Epithelial cell of esophagus (primary cell): ENCODE data around the gene LSAMP.

Source experiments
- DNase-seq: peaks from one replicate; pipeline ENCODE4 v3.0.0; 2010; ENCODE audit warnings: low read depth
- H3K4me3 ChIP-seq: 2 replicates; pipeline ENCODE4 v1.5.1; 2011; ENCODE audit warnings: mild to moderate bottlenecking, low read length, control low read depth
- TF ChIP-seq, protein P1 (sequence below): IDR thresholded peaks from 2 replicates; pipeline ENCODE4 v1.5.1; 2011; ENCODE audit warnings: low read depth, mild to moderate bottlenecking, low read length, control low read depth, inconsistent platforms; ENCODE audit not compliant: insufficient read depth; ENCODE audit errors: missing control alignments

The LSAMP gene

DNA sequence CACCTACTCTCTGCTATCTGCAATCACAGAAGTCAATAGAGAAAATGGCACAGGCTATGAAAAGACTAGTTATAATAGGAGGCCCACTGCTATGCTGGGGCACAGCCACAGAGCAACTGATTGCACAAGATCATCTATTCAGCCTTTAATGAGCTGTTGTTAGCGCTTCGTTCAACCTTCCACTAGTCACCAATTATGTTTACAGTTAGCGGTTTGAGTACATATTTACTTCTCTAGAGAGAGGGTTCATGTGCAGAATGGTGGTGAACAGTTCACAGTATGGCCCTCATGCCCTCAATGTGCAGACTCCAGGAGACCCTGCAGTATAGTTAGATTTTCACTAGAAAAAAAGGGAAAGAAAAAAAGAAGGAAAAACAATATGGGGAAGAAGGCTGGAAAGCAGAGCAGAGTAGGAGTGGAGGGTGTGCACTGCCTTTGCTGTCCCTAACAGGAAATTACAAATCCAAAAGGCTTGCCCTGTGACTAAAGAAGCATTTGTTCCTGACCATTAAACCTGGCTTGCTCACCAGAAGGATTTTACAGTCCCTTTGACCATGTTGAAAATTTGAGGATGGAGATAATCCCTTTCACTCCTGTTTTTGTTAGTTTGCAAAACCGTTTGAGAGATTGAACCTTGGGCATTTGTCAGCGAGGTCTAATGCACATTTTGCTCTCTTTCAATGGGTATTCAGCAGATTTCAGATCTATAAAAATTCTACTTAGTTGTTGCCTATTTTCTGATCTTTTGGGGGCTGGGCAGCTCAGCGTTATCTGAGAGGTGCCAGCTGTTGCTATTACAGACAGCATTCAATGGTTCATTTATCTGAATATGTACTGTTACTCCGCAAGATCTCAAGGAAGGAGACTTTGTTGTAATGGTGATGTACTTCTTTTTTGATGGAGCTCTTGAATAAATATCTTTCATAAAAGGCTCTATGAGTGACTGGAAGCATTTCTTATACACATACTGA lies 296.1 kb downstream of the LSAMP start:
- TF ChIP-seq, protein P1, sequence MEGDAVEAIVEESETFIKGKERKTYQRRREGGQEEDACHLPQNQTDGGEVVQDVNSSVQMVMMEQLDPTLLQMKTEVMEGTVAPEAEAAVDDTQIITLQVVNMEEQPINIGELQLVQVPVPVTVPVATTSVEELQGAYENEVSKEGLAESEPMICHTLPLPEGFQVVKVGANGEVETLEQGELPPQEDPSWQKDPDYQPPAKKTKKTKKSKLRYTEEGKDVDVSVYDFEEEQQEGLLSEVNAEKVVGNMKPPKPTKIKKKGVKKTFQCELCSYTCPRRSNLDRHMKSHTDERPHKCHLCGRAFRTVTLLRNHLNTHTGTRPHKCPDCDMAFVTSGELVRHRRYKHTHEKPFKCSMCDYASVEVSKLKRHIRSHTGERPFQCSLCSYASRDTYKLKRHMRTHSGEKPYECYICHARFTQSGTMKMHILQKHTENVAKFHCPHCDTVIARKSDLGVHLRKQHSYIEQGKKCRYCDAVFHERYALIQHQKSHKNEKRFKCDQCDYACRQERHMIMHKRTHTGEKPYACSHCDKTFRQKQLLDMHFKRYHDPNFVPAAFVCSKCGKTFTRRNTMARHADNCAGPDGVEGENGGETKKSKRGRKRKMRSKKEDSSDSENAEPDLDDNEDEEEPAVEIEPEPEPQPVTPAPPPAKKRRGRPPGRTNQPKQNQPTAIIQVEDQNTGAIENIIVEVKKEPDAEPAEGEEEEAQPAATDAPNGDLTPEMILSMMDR, result no peak
- DNase-seq, result peak; percentile 13

DNA sequence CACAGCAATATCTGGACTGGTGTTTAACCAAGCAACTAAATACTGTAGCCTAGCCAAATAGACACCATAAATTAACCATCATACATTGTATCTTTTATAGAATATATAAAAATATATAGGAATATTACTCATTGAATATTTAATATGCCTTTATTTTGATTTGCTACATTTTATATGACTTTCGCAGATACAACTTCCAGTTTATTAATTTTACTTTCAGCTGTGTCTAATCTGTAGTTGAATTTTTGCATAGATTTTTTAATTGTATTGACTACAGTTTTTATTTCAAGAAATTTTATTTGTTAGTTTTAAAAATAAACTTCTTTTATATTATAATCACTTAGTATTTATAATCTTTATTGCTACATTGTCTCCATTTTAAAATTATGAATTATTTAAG lies 299.7 kb downstream of the LSAMP start:
- TF ChIP-seq, protein P1, result no peak
- DNase-seq, result no peak
- H3K4me3 ChIP-seq, result no peak overlapping the region

More for the DNA sequence above, 296.1 kb downstream of the LSAMP start:
- no peak overlapping the region for H3K4me3 ChIP-seq

- no peak for DNase-seq
- no peak overlapping the region for H3K4me3 ChIP-seq
- TF ChIP-seq, protein P1, result no peak
These were observed 303.6 kb downstream of the LSAMP start for GRCh38 chr3:116141724-116142123.

DNA sequence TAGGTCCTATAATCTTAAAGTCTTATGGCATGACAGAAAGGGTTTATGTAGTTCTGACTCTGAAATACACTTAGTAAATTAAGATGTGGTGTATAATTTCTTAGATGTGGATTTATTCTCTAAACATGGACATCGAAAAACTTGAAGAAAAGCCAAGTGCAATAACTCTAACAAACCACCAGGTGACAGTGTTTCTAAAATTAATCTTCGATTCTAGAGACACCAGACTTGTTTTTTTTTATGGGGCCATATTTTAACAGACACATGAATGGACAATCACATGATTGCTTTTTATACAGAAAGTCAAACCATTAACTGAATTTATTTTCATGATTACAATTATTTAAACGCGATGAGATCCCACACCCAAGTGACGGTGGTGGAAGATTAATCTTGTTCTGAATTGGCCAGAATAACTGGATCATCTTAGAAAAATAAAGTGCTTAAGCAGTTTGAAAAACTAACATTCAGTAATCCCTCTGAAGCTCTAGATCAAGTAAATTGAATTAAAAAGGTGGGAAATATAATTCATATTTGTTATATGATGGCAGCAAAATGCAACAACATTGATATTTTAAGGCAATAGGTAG lies 305.1 kb downstream of the LSAMP start:
- DNase-seq, result peak; percentile 22

DNA sequence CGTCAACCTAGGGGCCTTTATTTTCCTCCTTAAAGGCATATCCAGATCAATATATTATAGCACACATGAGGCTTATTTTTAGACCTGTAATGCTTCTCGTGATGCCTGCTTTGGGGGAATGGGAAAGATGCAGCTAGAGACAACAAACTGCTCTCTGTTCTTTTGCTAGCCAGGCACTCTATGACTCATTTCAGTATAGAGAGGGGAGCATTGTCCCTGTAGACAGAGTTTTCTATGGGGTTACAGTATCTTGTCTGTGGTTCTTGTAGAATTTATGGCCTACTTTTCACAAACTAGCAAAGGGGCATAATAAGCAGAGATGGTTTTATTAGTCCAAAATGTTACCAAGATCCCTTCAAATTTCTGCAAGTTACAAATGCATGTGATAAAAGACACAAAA lies 305.6 kb downstream of the LSAMP start:
- TF ChIP-seq, protein P1, result no peak
- H3K4me3 ChIP-seq, result no peak overlapping the region
- no peak for DNase-seq

More for the DNA sequence above, 305.1 kb downstream of the LSAMP start:
- no peak overlapping the region for H3K4me3 ChIP-seq
- TF ChIP-seq, protein P1, result peak; percentile 71

- TF ChIP-seq, protein P1, result no peak
- no peak for DNase-seq
- H3K4me3 ChIP-seq, result no peak overlapping the region
These were observed 309.7 kb downstream of the LSAMP start for GRCh38 chr3:116135457-116136085.
